ENCODE measurements around the gene CD3D. TPM values are rescaled to one million over a fixed set of nuclear protein-coding genes. Genes with fewer than 3 reads are reported as not detected.

CD3D gene
- not detected in 2 replicates for total RNA-seq

DNA sequence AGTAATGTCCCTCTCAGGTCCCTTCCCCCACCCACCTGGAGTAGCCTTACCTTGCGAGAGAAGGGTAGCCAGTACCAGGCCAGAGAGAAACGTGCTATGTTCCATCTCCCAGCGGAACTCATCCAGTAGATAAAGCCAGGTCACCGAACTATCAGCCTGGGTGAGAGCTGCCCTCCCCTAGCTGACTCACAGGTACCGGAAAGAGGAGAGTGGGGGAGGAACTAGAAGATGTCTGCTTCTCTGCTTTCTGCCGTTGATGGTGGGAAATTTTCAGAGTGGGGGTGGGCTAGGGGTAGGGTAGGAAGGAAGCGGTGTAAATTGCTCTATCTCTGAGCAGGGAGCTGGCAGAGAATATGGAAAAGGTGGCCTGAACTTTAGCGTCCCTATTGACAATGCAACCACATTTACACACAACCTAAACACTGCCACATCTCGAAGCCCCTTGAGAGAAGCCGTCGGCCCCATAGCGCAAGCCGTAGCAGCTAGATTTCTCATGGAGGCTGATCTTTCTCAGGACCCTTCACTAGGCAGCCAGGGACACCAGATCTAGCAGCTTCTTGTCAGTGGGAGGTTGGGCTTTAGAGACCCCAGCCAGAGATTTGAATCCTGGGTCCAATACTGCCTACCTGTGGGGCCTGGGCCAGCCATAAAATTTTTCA, at the start of gene CD3D:
CD3D (minus strand) TSS at position 203 of the 659 bp plus-strand sequence; CDS start at position 105, 98 bp downstream.

GRCh38 chr11:118359295-118359958, 16.9 kb upstream of the CD3D start, which contains the start of gene UBE4A:
Gene UBE4A, plus strand, starts transcription at chr11:118359600. Its CDS starts 5,481 bp downstream, at chr11:118365081.

GRCh38 chr11:118343981-118344515, 1.5 kb upstream of the CD3D start, which contains the start of gene CD3G:
Gene CD3G, plus strand, starts transcription at chr11:118344344. Its CDS starts 80 bp downstream, at chr11:118344424.

GRCh38 chr11:118304568-118305248, 37.8 kb downstream of the CD3D start, which contains the start of gene CD3E:
Gene CD3E, plus strand, starts transcription at chr11:118304730. Its CDS starts 223 bp downstream, at chr11:118304953.

Other genes starting within 250 kb of the CD3D start
- 0.68 and 2.6 TPM in 2 replicates for gene SCN4B, start 189.9 kb downstream of the CD3D start, total RNA-seq
- under 0.01 and 0.57 TPM in 2 replicates for gene SCN2B, start 166.1 kb downstream of the CD3D start, total RNA-seq
- not detected in 2 replicates for gene JAML, start 117.7 kb downstream of the CD3D start, total RNA-seq
- 44.3 and 64.3 TPM in 2 replicates for gene MPZL3, start 90.3 kb downstream of the CD3D start, total RNA-seq
- gene MPZL2, start 78.4 kb downstream of the CD3D start, total RNA-seq: 48.2 and 140 TPM in 2 replicates
- 0.07 TPM in 1 of 2 replicates, not detected in the other for gene CD3E, start 38.0 kb downstream of the CD3D start, total RNA-seq
- not detected in 2 replicates for gene CD3G, start 1.6 kb upstream of the CD3D start, total RNA-seq
- 24.3 and 32.5 TPM in 2 replicates for gene UBE4A, start 16.9 kb upstream of the CD3D start, total RNA-seq
- 52.5 and 121 TPM in 2 replicates for gene ATP5MG, start 58.9 kb upstream of the CD3D start, total RNA-seq
- 17.1 and 44.8 TPM in 2 replicates for gene KMT2A, start 93.8 kb upstream of the CD3D start, total RNA-seq
- 0.68 and 1.3 TPM in 2 replicates for gene TTC36, start 184.8 kb upstream of the CD3D start, total RNA-seq
- gene TMEM25, start 188.5 kb upstream of the CD3D start, total RNA-seq: 14.4 and 40.4 TPM in 2 replicates
- 19.1 and 27.6 TPM in 2 replicates for gene IFT46, start 223.2 kb upstream of the CD3D start, total RNA-seq
- gene ARCN1, start 229.7 kb upstream of the CD3D start, total RNA-seq: 99.5 and 127 TPM in 2 replicates